Measurements from ENCODE around the gene AJAP1. TPM values are rescaled to one million over a fixed set of nuclear protein-coding genes. Genes with fewer than 3 reads are reported as not detected.

The AJAP1 gene
- total RNA-seq, 2 experiments from 2014 or later, result not detected

DNA sequence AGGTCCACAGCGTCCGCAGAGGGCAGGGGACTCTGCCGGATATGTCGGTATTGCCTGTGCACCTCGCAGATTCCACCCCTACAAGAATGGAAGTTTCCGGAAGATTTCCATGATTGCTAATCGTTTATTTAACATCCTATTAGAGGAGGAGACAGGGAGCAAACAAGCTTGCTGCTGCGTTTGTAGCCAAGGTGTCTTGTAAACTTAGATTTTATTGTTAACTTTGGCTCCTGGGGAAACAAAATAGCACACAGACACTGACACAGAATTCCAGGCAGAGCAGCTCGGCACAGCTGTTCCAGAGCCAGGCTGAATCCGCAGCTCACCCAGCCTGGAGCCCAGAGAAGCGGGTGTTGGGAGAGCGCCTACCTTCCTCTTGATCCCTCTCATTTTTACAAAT, 75.7 kb downstream of the AJAP1 start:
- no peak overlapping the region for H3K4me3 Mint-ChIP-seq
- no peaks in the 10 kb centered on the region for H3K36me3 Mint-ChIP-seq
- no peaks in the 10 kb centered on the region for H3K27me3 Mint-ChIP-seq
- H3K4me1 Mint-ChIP-seq, result no peaks in the 10 kb centered on the region
- H3K27ac Mint-ChIP-seq, result no peak overlapping the region
- no peak for DNase-seq
- no peaks in the 10 kb centered on the region for H3K9me3 Mint-ChIP-seq

DNA sequence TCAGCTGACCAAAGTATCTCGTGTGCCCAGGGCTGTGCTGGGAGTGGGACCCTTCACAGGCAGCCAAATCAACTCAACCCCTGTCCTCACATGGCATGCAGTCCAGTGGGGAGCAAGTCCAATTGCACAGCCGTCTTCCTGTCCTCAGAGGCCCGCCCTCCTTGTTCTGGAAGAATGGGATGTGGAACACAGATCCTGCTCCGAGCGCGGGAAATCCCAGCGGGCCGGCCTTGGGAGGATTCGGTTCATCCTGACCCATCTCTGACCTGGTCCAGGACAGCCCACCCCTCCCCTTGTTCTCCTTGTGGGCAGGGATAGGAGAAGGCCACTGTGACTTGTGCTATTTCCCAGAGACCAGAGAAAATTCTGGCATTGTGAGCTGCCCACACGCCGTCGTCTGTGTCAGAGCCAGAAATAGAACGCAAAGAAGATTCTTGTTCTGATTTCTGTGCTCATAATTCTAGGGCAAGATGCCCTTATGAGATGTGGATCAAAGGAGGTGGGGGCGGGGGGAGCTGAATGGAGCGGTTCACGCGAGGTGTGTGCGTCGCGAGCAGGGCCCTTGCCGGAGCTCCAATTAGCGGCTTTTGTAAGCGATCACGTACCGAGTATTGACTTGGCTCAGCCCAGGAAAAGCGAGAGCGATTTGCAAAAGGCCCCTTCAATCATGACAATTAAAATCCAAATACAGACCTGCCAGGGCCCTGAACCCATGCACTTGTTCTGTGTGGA, 79.2 kb downstream of the AJAP1 start:
- no peak for DNase-seq
- no peak overlapping the region for H3K27ac Mint-ChIP-seq
- H3K4me3 Mint-ChIP-seq, result no peak overlapping the region
- H3K27me3 Mint-ChIP-seq, result peaks cover 7% of the 10 kb centered on the region
- H3K36me3 Mint-ChIP-seq, result no peaks in the 10 kb centered on the region
- peaks cover 4% of the 10 kb centered on the region for H3K4me1 Mint-ChIP-seq
- peaks cover 4% of the 10 kb centered on the region for H3K9me3 Mint-ChIP-seq

DNA sequence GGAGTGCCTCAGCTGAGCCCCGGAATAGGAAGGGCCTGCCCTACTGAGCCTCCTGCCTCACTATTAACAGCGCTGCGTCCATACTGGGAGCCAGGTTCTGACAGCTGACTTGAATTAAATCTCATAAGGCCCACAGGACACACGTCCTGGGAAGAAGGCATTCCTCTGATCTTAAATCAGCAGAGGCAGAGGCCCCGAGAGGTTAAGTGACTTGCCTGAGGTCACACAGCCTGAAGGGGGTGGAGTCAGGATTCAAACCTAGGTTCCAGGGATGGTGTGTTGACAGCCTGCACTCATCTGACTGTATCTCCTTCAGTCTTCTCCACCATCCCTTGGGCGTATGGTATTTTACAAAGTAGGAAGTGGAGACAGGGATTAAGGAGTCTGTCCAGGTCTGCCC, 79.8 kb downstream of the AJAP1 start:
- Mint-ChIP-seq H3K4me3 (no peak overlapping the region), H3K9me3 (peaks cover 4% of the 10 kb centered on the region), H3K4me1 (peaks cover 4% of the 10 kb centered on the region), H3K36me3 (no peaks in the 10 kb centered on the region), H3K27ac (no peak overlapping the region), H3K27me3 (peaks cover 10% of the 10 kb centered on the region)
- DNase-seq, result no peak

DNA sequence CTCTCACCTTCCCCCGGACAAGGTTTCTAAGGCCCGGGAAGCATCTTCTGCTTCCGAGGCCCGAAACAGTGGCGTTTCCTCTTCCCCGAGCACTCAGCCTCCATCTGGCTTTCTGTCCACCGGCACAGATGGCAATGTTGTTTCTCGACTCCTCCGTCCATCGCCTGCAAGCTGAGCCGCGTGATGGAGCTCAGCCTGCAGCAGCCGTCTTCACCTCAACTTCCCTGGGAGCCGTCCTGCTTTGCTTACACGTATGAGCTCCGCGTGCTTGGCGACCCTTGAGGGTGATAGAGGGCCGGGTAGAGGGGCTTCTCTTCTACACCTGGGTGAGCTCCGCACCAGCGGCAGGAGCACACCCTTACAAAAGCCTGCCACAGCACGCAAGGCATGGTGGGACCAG, 80.4 kb downstream of the AJAP1 start:
- H3K4me3 Mint-ChIP-seq, result no peak overlapping the region
- no peaks in the 10 kb centered on the region for H3K36me3 Mint-ChIP-seq
- H3K27ac Mint-ChIP-seq, result no peak overlapping the region
- peaks cover 16% of the 10 kb centered on the region for H3K27me3 Mint-ChIP-seq
- H3K9me3 Mint-ChIP-seq, result peaks cover 4% of the 10 kb centered on the region
- H3K4me1 Mint-ChIP-seq, result peaks cover 4% of the 10 kb centered on the region
- no peak for DNase-seq

DNA sequence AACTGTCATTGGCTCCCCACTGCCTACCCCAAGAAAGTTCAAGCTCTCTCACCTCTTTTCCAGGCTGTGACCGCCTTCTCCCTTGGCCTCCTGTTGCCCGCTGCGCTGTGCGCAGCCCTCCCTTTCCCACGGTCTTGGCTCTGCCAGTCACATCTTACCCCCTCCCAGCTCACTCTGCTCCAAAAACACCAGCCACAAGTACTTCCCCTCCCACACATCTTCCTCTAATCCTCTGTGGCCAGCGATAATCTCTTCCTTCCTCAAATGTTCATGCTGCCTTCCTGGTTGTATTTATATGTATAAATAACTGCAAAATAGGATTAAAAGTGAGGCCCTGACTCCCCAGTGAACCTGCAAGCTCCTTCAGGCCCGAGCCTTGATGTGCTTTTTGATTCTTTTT, 81.8 kb downstream of the AJAP1 start:
- H3K9me3 Mint-ChIP-seq, result peaks cover 4% of the 10 kb centered on the region
- no peak overlapping the region for H3K27ac Mint-ChIP-seq
- DNase-seq, result no peak
- H3K36me3 Mint-ChIP-seq, result no peaks in the 10 kb centered on the region
- H3K4me3 Mint-ChIP-seq, result no peak overlapping the region
- H3K4me1 Mint-ChIP-seq, result peaks cover 4% of the 10 kb centered on the region
- H3K27me3 Mint-ChIP-seq, result peaks cover 18% of the 10 kb centered on the region

DNA sequence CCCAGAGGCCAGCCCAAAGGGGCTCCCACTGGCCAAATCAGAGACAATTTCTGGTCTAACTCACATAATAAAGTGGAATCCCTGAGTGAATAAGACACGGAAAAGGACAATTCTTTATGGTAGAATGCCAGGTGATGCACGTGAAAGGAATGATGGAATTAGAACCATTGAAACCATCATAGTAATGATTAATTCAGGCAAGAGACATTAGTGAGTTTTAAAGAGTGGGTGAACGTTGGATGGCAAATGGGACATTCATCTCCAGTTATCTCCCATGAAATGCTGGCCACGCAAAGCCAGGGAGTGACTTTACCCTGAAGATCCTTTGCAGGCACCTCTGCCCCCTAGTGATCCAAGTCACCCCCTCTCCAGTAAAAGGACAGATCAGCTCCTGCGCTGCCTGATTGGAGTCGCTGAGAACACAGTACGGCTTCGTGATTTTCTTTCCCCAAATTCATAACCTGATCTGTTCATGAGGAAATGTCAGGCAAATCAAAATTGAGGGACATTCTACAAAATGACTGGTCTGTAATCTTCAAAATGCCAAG, 87.5 kb downstream of the AJAP1 start:
- no peaks in the 10 kb centered on the region for H3K36me3 Mint-ChIP-seq
- H3K4me3 Mint-ChIP-seq, result no peak overlapping the region
- no peaks in the 10 kb centered on the region for H3K4me1 Mint-ChIP-seq
- peaks cover 18% of the 10 kb centered on the region for H3K27me3 Mint-ChIP-seq
- no peak overlapping the region for H3K27ac Mint-ChIP-seq
- H3K9me3 Mint-ChIP-seq, result peaks cover 4% of the 10 kb centered on the region
- no peak for DNase-seq

DNA sequence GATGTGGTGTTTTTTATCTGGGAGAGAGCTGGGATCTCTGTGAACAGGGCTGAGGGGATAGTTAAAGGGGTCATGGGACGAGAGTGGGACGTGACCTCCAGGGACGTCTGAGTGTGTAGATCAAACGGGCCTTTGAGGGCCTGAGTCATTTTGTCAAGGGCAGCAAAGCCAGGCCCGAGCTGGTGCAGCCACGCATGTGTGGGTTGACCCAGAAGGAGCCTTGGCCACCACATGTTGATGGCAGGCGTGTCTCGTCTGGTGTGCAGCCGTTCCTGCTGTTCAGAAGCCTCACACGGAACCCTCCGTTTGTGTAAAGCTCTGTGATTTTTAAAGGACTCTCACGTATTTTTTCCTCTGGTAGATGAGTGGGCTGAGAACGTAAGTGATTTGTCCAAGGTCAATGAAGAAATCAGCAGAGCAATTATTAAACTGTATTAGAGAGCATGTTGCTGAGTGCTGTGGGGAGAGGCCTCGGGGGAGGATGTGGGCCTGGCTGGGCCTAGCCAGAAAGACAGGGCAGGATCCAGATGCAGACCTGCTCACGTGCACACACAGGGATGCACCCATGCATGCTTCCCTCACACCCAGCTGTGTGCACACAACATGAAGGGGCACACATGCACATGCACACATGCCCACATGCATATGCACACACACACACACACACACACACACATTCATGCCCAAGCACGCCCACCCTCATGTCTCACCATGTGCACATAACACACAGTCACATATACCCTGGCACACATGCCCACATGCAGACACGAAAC, 89.8 kb downstream of the AJAP1 start:
- Mint-ChIP-seq H3K27ac (no peak overlapping the region), H3K4me1 (no peaks in the 10 kb centered on the region), H3K36me3 (no peaks in the 10 kb centered on the region), H3K9me3 (no peaks in the 10 kb centered on the region), H3K27me3 (peaks cover 8% of the 10 kb centered on the region), H3K4me3 (no peak overlapping the region)
- no peak for DNase-seq

DNA sequence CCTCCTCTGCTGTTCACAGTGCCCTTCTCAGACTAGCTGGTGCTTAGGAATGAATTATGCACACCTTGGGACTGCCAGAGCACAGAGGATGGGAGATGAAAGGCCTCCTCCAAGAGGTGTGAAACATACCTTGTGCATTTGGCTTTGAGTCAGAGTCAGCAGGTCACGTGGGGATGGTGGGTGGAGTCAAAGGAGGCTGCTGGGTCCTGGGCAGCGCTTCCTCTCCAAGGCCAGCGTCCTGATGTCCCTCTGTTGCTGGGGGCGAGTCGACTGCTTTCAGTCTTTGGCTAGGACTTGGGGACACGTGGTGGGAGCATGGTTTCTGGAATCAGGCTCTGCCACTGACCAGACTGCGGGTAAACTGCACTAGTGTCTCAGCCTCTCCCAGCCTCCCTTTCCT, 91.2 kb downstream of the AJAP1 start:
- no peaks in the 10 kb centered on the region for H3K36me3 Mint-ChIP-seq
- H3K27ac Mint-ChIP-seq, result no peak overlapping the region
- H3K9me3 Mint-ChIP-seq, result no peaks in the 10 kb centered on the region
- no peaks in the 10 kb centered on the region for H3K27me3 Mint-ChIP-seq
- H3K4me3 Mint-ChIP-seq, result no peak overlapping the region
- DNase-seq, result no peak
- H3K4me1 Mint-ChIP-seq, result no peaks in the 10 kb centered on the region

DNA sequence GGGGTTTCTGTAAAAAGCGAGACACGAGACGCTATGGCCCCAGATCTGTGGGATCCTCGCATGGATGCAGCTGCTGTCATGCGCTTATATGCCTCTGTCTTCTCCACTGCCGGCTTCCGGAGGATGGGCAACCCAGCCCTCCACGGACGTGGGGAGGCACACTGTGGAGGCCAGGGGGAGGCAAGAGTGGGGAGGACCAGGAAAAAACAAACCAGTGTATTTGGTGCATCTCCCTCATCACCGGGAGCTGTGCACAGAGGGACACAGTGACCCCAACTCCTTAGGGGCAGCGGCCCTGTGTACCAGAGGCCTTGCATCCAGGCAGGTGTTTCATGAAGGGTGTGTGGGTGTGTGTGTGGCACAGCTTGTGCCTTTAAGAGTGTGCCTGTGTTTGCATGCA, 95.0 kb downstream of the AJAP1 start:
- Mint-ChIP-seq H3K4me3 (no peak overlapping the region), H3K4me1 (no peaks in the 10 kb centered on the region), H3K27me3 (no peaks in the 10 kb centered on the region), H3K36me3 (no peaks in the 10 kb centered on the region), H3K9me3 (peaks cover 3% of the 10 kb centered on the region), H3K27ac (no peak overlapping the region)
- DNase-seq, result no peak

DNA sequence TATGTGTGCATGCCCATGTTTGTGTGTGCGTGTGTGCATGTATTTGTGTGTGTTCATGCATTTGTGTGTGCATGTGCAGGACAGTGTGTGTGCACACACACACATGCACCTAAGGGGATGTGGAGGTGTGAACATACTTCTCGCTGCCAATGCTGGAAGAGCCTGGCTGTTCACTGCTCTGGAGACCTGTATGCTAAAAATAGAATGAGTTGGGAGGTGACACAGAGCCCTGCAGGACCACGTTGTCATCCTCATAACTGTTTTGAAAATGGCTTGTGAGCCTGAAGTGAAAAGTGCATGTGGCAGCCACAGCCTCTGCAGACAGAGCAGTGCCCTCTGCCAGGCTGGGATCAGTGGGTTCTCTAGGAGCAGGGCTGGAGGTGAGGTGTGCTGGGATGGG, 95.8 kb downstream of the AJAP1 start:
- H3K9me3 Mint-ChIP-seq, result peaks cover 3% of the 10 kb centered on the region
- H3K36me3 Mint-ChIP-seq, result no peaks in the 10 kb centered on the region
- no peak for DNase-seq
- no peak overlapping the region for H3K4me3 Mint-ChIP-seq
- no peaks in the 10 kb centered on the region for H3K4me1 Mint-ChIP-seq
- no peak overlapping the region for H3K27ac Mint-ChIP-seq
- no peaks in the 10 kb centered on the region for H3K27me3 Mint-ChIP-seq

DNA sequence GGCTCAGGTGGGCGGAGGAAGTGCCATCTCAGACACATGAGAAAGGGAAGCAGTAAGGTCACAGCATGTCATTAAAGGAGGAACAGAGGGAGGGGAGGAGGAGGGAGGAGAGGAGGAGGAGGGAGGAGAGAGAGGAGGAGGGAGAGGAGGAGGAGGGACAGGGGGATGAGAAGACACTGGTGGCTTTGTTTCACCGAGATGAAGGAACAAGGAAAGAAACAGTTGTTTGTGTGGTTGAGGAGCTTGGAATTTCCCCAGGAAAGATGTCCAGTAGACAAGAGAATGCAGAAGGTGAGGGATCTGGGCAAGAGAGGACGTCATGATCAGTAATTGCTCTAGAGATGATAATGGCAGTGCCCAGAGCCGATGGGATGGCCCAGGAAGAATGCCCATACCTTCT, 97.7 kb downstream of the AJAP1 start:
- no peaks in the 10 kb centered on the region for H3K36me3 Mint-ChIP-seq
- no peaks in the 10 kb centered on the region for H3K4me1 Mint-ChIP-seq
- H3K4me3 Mint-ChIP-seq, result no peak overlapping the region
- no peaks in the 10 kb centered on the region for H3K27me3 Mint-ChIP-seq
- H3K9me3 Mint-ChIP-seq, result peaks cover 3% of the 10 kb centered on the region
- DNase-seq, result no peak
- H3K27ac Mint-ChIP-seq, result no peak overlapping the region

DNA sequence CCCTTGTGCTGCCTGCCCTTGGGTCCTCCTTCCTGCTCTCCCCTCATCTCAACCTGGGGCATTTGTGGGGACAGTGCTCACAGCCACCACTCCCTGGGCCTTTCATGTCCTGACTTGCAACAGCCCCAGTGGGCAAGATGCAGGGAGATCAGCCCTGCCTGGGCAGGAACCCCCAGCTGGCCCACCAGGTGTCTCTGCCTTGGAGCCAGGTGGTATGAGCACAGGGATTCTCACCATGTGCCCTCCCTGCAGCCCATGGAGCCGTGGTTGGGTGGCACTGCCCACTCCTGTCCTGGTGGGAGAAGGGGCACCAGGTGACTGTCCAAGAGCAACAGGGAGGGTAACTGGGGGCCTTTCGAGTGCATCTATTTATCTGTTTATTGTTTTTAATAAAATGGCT, 100.4 kb downstream of the AJAP1 start:
- Mint-ChIP-seq H3K27me3 (peaks cover 4% of the 10 kb centered on the region), H3K4me1 (no peaks in the 10 kb centered on the region), H3K4me3 (no peak overlapping the region), H3K27ac (no peak overlapping the region), H3K36me3 (no peaks in the 10 kb centered on the region), H3K9me3 (peaks cover 5% of the 10 kb centered on the region)
- DNase-seq, result no peak

DNA sequence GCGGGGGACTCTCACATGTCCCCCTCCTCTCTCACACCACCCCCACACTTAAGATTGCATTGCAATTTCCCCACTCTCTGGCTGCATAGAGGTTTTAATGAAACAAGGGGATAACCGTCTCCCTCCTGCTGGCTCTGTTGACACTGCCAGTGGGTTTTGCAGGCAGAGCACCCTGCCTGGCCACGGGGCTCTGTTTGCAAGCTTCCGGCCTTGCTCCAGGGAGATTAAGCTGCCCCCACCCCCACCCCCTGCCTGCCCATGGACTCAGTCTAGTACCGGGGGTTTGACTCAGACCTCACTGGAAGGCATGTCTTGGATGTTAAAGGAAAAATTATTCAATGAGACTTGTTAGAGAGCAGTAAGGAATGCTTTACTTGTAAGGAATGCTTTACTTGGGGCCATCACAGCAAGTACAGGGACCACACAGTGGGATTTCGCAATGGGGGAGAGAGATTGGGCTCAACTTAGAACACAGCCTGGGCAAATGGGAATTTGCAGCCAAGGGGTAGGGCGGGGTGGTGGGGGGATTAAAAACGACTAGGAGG, 101.0 kb downstream of the AJAP1 start:
- no peaks in the 10 kb centered on the region for H3K36me3 Mint-ChIP-seq

DNA sequence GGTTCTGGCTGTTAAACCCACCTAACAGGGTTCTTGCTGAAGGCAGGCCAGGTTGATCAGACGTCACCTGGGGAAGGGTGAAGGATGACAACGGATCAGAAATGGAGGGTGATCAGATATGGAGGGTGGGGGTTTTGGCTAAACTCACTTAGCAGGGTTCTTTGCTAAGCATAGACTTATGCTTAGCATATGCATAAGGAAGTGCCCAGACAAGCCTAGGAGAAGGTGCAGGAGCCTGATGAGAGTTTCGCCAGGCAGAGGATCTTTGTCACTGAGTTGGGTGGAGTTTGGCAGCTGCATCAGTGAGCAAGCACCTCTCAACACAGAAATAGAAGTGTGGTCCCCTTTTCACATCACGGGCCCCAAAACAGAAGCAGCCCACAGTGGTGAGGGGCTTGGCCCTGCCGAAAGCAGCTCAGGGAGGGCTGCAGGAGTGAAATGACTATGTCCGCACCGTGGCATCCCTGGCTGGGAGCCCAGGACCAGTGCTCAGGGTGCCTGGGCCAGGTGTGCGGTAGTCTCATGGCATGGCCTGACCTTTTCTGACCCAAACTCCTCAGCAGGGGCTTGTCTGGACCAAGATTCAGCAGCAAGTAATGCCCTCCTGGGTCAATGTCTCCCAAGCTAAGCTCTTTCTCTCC, 101.6 kb downstream of the AJAP1 start:
- peaks cover 4% of the 10 kb centered on the region for H3K27me3 Mint-ChIP-seq
- H3K27ac Mint-ChIP-seq, result no peak overlapping the region
- peaks cover 5% of the 10 kb centered on the region for H3K9me3 Mint-ChIP-seq
- H3K4me1 Mint-ChIP-seq, result no peaks in the 10 kb centered on the region
- H3K4me3 Mint-ChIP-seq, result no peak overlapping the region
- no peaks in the 10 kb centered on the region for H3K36me3 Mint-ChIP-seq
- DNase-seq, result no peak

More for the DNA sequence above, 101.0 kb downstream of the AJAP1 start:
- Mint-ChIP-seq H3K27ac (no peak overlapping the region), H3K4me1 (no peaks in the 10 kb centered on the region), H3K4me3 (no peak overlapping the region), H3K9me3 (peaks cover 5% of the 10 kb centered on the region), H3K27me3 (peaks cover 4% of the 10 kb centered on the region)
- no peak for DNase-seq

Data from activated naive CD8-positive, alpha-beta T cell treated with anti-CD3 and anti-CD28 coated beads for 36 hours (primary cell).